ENCODE data around the gene KCNAB3. TPM values are rescaled to one million over a fixed set of nuclear protein-coding genes. Genes with fewer than 3 reads are reported as not detected.
A peak's percentile ranks its signal among the peaks of the same experiment; 100 is the strongest.

Gene KCNAB3
- total RNA-seq (1 to 10 TPM in 1 of 2 donors, under 1 TPM in 1; 0.62 to 1.9 TPM), polyA plus RNA-seq (1 to 10 TPM in 1 of 2 donors, under 1 TPM in 1; 0.38 to 1.2 TPM)
- long read RNA-seq, donor 1 = 0 reads
- long read RNA-seq, donor 2 = 0 reads

- H3K4me1 ChIP-seq (ENCODE audit: control insufficient read depth in 1 of 2, insufficient read depth in 2 of 2, low read length in 2 of 2) = no peaks in the 10 kb centered on the region
- intact Hi-C loops (cut with DNase I) = loop anchor here in 1 of 2 donors (10.0 kb wide), 1 partner anchor 125 kb away; no protein-coding TSS in a partner anchor
- ATAC-seq (ENCODE audit: low FRiP score) = no peak
- WGBS, 2 donors = 32 to 39% methylated on average over 62 to 67 of the region's 67 CpGs
- H3K27me3 ChIP-seq (ENCODE audit: control insufficient read depth in 1 of 2, insufficient read depth in 2 of 2, low read length in 1 of 2) = no peaks in the 10 kb centered on the region
- H3K36me3 ChIP-seq (ENCODE audit: control insufficient read depth in 1 of 2, insufficient read depth in 2 of 2, low read length in 1 of 2) = no peaks in the 10 kb centered on the region
- DNase-seq = peak in 1 of 2 donors; percentile 64
- no peaks in the 10 kb centered on the region for H3K9me3 ChIP-seq (ENCODE audit: control insufficient read depth, low read length)
- no peak within 1 kb of the TSS for H3K4me3 ChIP-seq (ENCODE audit: low read length in 2 of 2)
- H3K27ac ChIP-seq (ENCODE audit: low read depth in 1 of 2, low read length in 2 of 2) = no peak within 1 kb of the TSS
Observed at GRCh38 chr17:7929158-7930023, at the start of gene KCNAB3. TSS of gene KCNAB3 (minus strand) at chr17:7929856. CDS start at chr17:7929435, 421 bp downstream.

- H3K9me3 ChIP-seq (ENCODE audit: control insufficient read depth, low read length) = peaks cover 11% of the 10 kb centered on the region
- H3K4me3 ChIP-seq (ENCODE audit: low read length in 2 of 2) = no peak overlapping the region
- H3K4me1 ChIP-seq (ENCODE audit: control insufficient read depth in 1 of 2, insufficient read depth in 2 of 2, low read length in 2 of 2) = no peaks in the 10 kb centered on the region
- intact Hi-C loops (cut with DNase I) = loop anchor here in 1 of 2 donors (10.0 kb wide), 1 partner anchor 837 kb away; no protein-coding TSS in a partner anchor
- H3K27me3 ChIP-seq (ENCODE audit: control insufficient read depth in 1 of 2, insufficient read depth in 2 of 2, low read length in 1 of 2) = no peaks in the 10 kb centered on the region
- WGBS, 2 donors = 89 to 94% methylated on average over 5 of the region's 5 CpGs
- no peak overlapping the region for H3K27ac ChIP-seq (ENCODE audit: low read depth in 1 of 2, low read length in 2 of 2)
- H3K36me3 ChIP-seq (ENCODE audit: control insufficient read depth in 1 of 2, insufficient read depth in 2 of 2, low read length in 1 of 2) = no peaks in the 10 kb centered on the region
- DNase-seq = no peak
- ATAC-seq (ENCODE audit: low FRiP score) = no peak
Observed at GRCh38 chr17:7977805-7978204, 48.1 kb upstream of the KCNAB3 start.

GRCh38 chr17:7977039-7977438 lies 47.4 kb upstream of the KCNAB3 start:
- DNase-seq (no peak), ATAC-seq (ENCODE audit: low FRiP score) (no peak)
- WGBS, 2 donors = 77 to 79% methylated on average over 4 of the region's 4 CpGs
- no peaks in the 10 kb centered on the region for H3K4me1 ChIP-seq (ENCODE audit: control insufficient read depth in 1 of 2, insufficient read depth in 2 of 2, low read length in 2 of 2)
- H3K4me3 ChIP-seq (ENCODE audit: low read length in 2 of 2) = no peak overlapping the region
- no peak overlapping the region for H3K27ac ChIP-seq (ENCODE audit: low read depth in 1 of 2, low read length in 2 of 2)
- H3K9me3 ChIP-seq (ENCODE audit: control insufficient read depth, low read length) = peaks cover 11% of the 10 kb centered on the region
- H3K36me3 ChIP-seq (ENCODE audit: control insufficient read depth in 1 of 2, insufficient read depth in 2 of 2, low read length in 1 of 2) = no peaks in the 10 kb centered on the region
- intact Hi-C loops (cut with DNase I) = loop anchor here in 1 of 2 donors (10.0 kb wide), 1 partner anchor 838 kb away; no protein-coding TSS in a partner anchor
- H3K27me3 ChIP-seq (ENCODE audit: control insufficient read depth in 1 of 2, insufficient read depth in 2 of 2, low read length in 1 of 2) = no peaks in the 10 kb centered on the region

GRCh38 chr17:7974638-7975131 lies 45.0 kb upstream of the KCNAB3 start:
- Histone ChIP-seq H3K4me1 (ENCODE audit: control insufficient read depth in 1 of 2, insufficient read depth in 2 of 2, low read length in 2 of 2) (no peaks in the 10 kb centered on the region), H3K4me3 (ENCODE audit: low read length in 2 of 2) (peak overlapping the region in 1 of 2 donors; percentile 36), H3K27me3 (ENCODE audit: control insufficient read depth in 1 of 2, insufficient read depth in 2 of 2, low read length in 1 of 2) (no peaks in the 10 kb centered on the region), H3K27ac (ENCODE audit: low read depth in 1 of 2, low read length in 2 of 2) (no peak overlapping the region), H3K36me3 (ENCODE audit: control insufficient read depth in 1 of 2, insufficient read depth in 2 of 2, low read length in 1 of 2) (no peaks in the 10 kb centered on the region), H3K9me3 (ENCODE audit: control insufficient read depth, low read length) (peaks cover 11% of the 10 kb centered on the region)
- no peak for DNase-seq
- no peak for ATAC-seq (ENCODE audit: low FRiP score)
- intact Hi-C loops (cut with DNase I) = loop anchor here in 1 of 2 donors (10.0 kb wide), 1 partner anchor 840 kb away; no protein-coding TSS in a partner anchor

- ATAC-seq (ENCODE audit: low FRiP score) = no peak
- WGBS, 2 donors = 91% methylated on average over 8 of the region's 8 CpGs
- no peak for DNase-seq
Observed at GRCh38 chr17:7972131-7972785, 42.6 kb upstream of the KCNAB3 start.

GRCh38 chr17:7971651-7972050 lies 42.0 kb upstream of the KCNAB3 start:
- WGBS, 2 donors = 71 to 73% methylated on average over 4 of the region's 4 CpGs
- intact Hi-C loops (cut with DNase I) = loop anchor here in 1 of 2 donors (10.0 kb wide), 1 partner anchor 843 kb away; no protein-coding TSS in a partner anchor

More at GRCh38 chr17:7972131-7972785, 42.6 kb upstream of the KCNAB3 start:
- H3K4me1 ChIP-seq (ENCODE audit: control insufficient read depth in 1 of 2, insufficient read depth in 2 of 2, low read length in 2 of 2) = no peaks in the 10 kb centered on the region
- H3K36me3 ChIP-seq (ENCODE audit: control insufficient read depth in 1 of 2, insufficient read depth in 2 of 2, low read length in 1 of 2) = no peaks in the 10 kb centered on the region
- no peak overlapping the region for H3K27ac ChIP-seq (ENCODE audit: low read depth in 1 of 2, low read length in 2 of 2)
- no peaks in the 10 kb centered on the region for H3K27me3 ChIP-seq (ENCODE audit: control insufficient read depth in 1 of 2, insufficient read depth in 2 of 2, low read length in 1 of 2)
- intact Hi-C loops (cut with DNase I) = loop anchor here in 1 of 2 donors (10.0 kb wide), 1 partner anchor 843 kb away; no protein-coding TSS in a partner anchor
- H3K9me3 ChIP-seq (ENCODE audit: control insufficient read depth, low read length) = peaks cover 11% of the 10 kb centered on the region
- H3K4me3 ChIP-seq (ENCODE audit: low read length in 2 of 2) = no peak overlapping the region

GRCh38 chr17:7969433-7969832 lies 39.8 kb upstream of the KCNAB3 start:
- no peak for DNase-seq
- no peak for ATAC-seq (ENCODE audit: low FRiP score)
- Histone ChIP-seq H3K4me1 (ENCODE audit: control insufficient read depth in 1 of 2, insufficient read depth in 2 of 2, low read length in 2 of 2) (no peaks in the 10 kb centered on the region), H3K36me3 (ENCODE audit: control insufficient read depth in 1 of 2, insufficient read depth in 2 of 2, low read length in 1 of 2) (no peaks in the 10 kb centered on the region), H3K4me3 (ENCODE audit: low read length in 2 of 2) (no peak overlapping the region), H3K27ac (ENCODE audit: low read depth in 1 of 2, low read length in 2 of 2) (no peak overlapping the region), H3K27me3 (ENCODE audit: control insufficient read depth in 1 of 2, insufficient read depth in 2 of 2, low read length in 1 of 2) (no peaks in the 10 kb centered on the region), H3K9me3 (ENCODE audit: control insufficient read depth, low read length) (peaks cover 1% of the 10 kb centered on the region)
- 86 to 89% methylated on average over 6 of the region's 6 CpGs for WGBS, 2 donors
- intact Hi-C loops (cut with DNase I) = no loop called here

More at GRCh38 chr17:7971651-7972050, 42.0 kb upstream of the KCNAB3 start:
- Histone ChIP-seq H3K4me1 (ENCODE audit: control insufficient read depth in 1 of 2, insufficient read depth in 2 of 2, low read length in 2 of 2) (no peaks in the 10 kb centered on the region), H3K9me3 (ENCODE audit: control insufficient read depth, low read length) (peaks cover 11% of the 10 kb centered on the region), H3K27ac (ENCODE audit: low read depth in 1 of 2, low read length in 2 of 2) (no peak overlapping the region), H3K27me3 (ENCODE audit: control insufficient read depth in 1 of 2, insufficient read depth in 2 of 2, low read length in 1 of 2) (no peaks in the 10 kb centered on the region), H3K4me3 (ENCODE audit: low read length in 2 of 2) (no peak overlapping the region), H3K36me3 (ENCODE audit: control insufficient read depth in 1 of 2, insufficient read depth in 2 of 2, low read length in 1 of 2) (no peaks in the 10 kb centered on the region)
- DNase-seq (no peak), ATAC-seq (ENCODE audit: low FRiP score) (no peak)

GRCh38 chr17:7967751-7968150 lies 38.1 kb upstream of the KCNAB3 start:
- Histone ChIP-seq H3K4me1 (ENCODE audit: control insufficient read depth in 1 of 2, insufficient read depth in 2 of 2, low read length in 2 of 2) (no peaks in the 10 kb centered on the region), H3K27ac (ENCODE audit: low read depth in 1 of 2, low read length in 2 of 2) (no peak overlapping the region), H3K4me3 (ENCODE audit: low read length in 2 of 2) (no peak overlapping the region), H3K9me3 (ENCODE audit: control insufficient read depth, low read length) (no peaks in the 10 kb centered on the region), H3K36me3 (ENCODE audit: control insufficient read depth in 1 of 2, insufficient read depth in 2 of 2, low read length in 1 of 2) (no peaks in the 10 kb centered on the region), H3K27me3 (ENCODE audit: control insufficient read depth in 1 of 2, insufficient read depth in 2 of 2, low read length in 1 of 2) (no peaks in the 10 kb centered on the region)
- WGBS, 2 donors = 50 to 57% methylated on average over 2 of the region's 2 CpGs
- ATAC-seq (ENCODE audit: low FRiP score) = no peak
- no peak for DNase-seq
- intact Hi-C loops (cut with DNase I) = no loop called here

All from aorta (tissue), 5 donors.